K562 (cell line): ENCODE measurements around the gene WDR88.

ENCODE experiments used
- ATF2 ChIP-seq: sonication (generic); formaldehyde crosslinking; IDR thresholded peaks from 2 replicates; pipeline ENCODE4 v1.8.1; 2022; ENCODE audit warnings: missing genetic modification reagents
- CBX2 ChIP-seq: fragments of 200-600 bp; sonication (generic); IDR thresholded peaks from one replicate; pipeline ENCODE4 v1.6.1; 2012; ENCODE audit warnings: mild to moderate bottlenecking, low read length, inconsistent platforms; ENCODE audit not compliant: insufficient read depth, poor library complexity, severe bottlenecking
- CEBPB ChIP-seq: fragments of 450-650 bp; IDR thresholded peaks from 2 replicates; pipeline ENCODE4 v1.6.1; 2016; ENCODE audit warnings: missing genetic modification characterization, missing compliant biosample characterization
- CREB1 ChIP-seq, 2 experiments: sonication (generic) in 1 of 2; formaldehyde crosslinking in 1 of 2; IDR thresholded peaks; 2 replicates each; pipeline versions ENCODE4 v1.6.1 to v1.8.0; 2012 to 2022; ENCODE audit warnings: inconsistent platforms in 1 of 2, mild to moderate bottlenecking in 1 of 2, missing genetic modification reagents in 1 of 2, moderate library complexity in 1 of 2
- ILK ChIP-seq: fragments of 450-650 bp; IDR thresholded peaks from 2 replicates; pipeline ENCODE4 v1.6.1; 2016; ENCODE audit warnings: missing genetic modification characterization, low read depth, mild to moderate bottlenecking, missing compliant biosample characterization, moderate library complexity, borderline replicate concordance
- MYBL2 ChIP-seq, 2 experiments: fragments of 450-650 bp in 1 of 2; sonication (generic) in 1 of 2; formaldehyde crosslinking in 1 of 2; IDR thresholded peaks; 2 replicates each; pipeline versions ENCODE4 v1.6.1 to v1.8.1; 2017 to 2022; ENCODE audit warnings: borderline replicate concordance in 1 of 2, inconsistent platforms in 1 of 2, low read depth in 1 of 2, mild to moderate bottlenecking in 1 of 2, missing genetic modification reagents in 1 of 2, moderate library complexity in 1 of 2
- RFX1 ChIP-seq: fragments of 450-650 bp; IDR thresholded peaks from 2 replicates; pipeline ENCODE4 v1.6.1; 2016; ENCODE audit warnings: mild to moderate bottlenecking, moderate library complexity
- ZBTB7A ChIP-seq: IDR thresholded peaks from 2 replicates; pipeline ENCODE4 v1.6.1; 2011; ENCODE audit warnings: low read depth, mild to moderate bottlenecking, low read length, moderate library complexity, borderline replicate concordance; ENCODE audit not compliant: control insufficient read depth
- ZNF121 ChIP-seq: sonication (generic); formaldehyde crosslinking; conservative IDR thresholded peaks from 2 replicates; pipeline ENCODE4 v1.8.0; 2022; ENCODE audit warnings: missing genetic modification reagents
- ZNF316 ChIP-seq: fragments of 450-650 bp; IDR thresholded peaks from 2 replicates; pipeline ENCODE4 v1.6.1; 2016

DNA sequence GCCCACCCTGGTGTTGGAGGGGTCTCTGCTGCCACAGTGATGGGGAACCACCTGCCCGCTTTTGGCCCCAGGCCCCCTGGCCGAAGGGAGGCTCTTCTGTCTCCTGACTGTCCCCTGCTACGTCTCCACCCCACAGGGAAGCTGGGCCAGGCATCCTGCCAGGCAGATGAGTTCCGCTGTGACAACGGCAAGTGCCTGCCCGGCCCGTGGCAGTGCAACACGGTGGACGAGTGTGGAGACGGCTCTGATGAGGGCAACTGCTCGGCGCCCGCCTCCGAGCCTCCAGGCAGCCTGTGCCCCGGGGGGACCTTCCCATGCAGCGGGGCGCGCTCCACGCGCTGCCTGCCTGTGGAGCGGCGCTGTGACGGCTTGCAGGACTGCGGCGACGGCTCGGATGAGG lies 73.2 kb downstream of the WDR88 start:
- TF ChIP-seq RFX1 (no peak), ZBTB7A (no peak), CEBPB (no peak), ATF2 (CRISPR knock-in tag) (no peak), ZNF316 (no peak), MYBL2 (IDR thresholded peaks at IDR 0.05; ENCODE audit: low read depth) (no peak), MYBL2 (CRISPR knock-in tag; IDR thresholded peaks at IDR 0.05; ENCODE audit: borderline replicate concordance) (no peak), CBX2 (no peak), CREB1 (IDR thresholded peaks at IDR 0.05) (no peak), CREB1 (CRISPR knock-in tag; IDR thresholded peaks at IDR 0.05) (no peak), ZNF121 (CRISPR knock-in tag) (no peak), ILK (no peak)
